Astrocyte (in vitro differentiated cells and primary cell): ENCODE measurements around the gene RAD51B.
"Not testable (repeated sequence)": the region's sequence is repeated elsewhere in the genome, so short reads cannot be mapped to it uniquely, and the experiment has no call there.

Source experiments
- EZH2 ChIP-seq: IDR thresholded peaks from 2 replicates; pipeline ENCODE4 v1.6.1; 2012; ENCODE audit warnings: mild to moderate bottlenecking, low read length, inconsistent platforms; ENCODE audit not compliant: insufficient read depth
- TF ChIP-seq, protein P1 (sequence below): IDR thresholded peaks from 2 replicates; pipeline ENCODE4 v1.5.1; 2011; ENCODE audit warnings: low read depth, mild to moderate bottlenecking, inconsistent platforms, low read length, moderate library complexity; ENCODE audit not compliant: insufficient read depth

DNA sequence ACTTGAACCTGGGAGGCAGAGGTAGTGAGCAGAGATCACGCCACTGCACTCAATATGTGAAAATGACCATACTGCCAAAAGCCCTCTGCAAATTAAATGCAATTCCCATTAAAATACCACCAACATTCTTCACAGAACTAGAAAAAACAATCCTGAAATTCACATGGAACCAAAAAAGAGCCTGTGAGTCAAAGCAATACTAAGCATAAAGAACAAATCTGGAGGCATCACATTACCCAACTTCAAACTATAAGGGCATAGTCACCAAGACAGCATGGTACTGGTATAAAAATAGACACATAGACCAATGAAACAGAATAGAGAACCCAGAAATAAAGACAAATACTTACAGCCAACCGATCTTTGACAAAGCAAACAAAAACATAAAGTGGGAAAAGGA lies 401.5 kb downstream of the RAD51B start:
- TF ChIP-seq, protein P1, sequence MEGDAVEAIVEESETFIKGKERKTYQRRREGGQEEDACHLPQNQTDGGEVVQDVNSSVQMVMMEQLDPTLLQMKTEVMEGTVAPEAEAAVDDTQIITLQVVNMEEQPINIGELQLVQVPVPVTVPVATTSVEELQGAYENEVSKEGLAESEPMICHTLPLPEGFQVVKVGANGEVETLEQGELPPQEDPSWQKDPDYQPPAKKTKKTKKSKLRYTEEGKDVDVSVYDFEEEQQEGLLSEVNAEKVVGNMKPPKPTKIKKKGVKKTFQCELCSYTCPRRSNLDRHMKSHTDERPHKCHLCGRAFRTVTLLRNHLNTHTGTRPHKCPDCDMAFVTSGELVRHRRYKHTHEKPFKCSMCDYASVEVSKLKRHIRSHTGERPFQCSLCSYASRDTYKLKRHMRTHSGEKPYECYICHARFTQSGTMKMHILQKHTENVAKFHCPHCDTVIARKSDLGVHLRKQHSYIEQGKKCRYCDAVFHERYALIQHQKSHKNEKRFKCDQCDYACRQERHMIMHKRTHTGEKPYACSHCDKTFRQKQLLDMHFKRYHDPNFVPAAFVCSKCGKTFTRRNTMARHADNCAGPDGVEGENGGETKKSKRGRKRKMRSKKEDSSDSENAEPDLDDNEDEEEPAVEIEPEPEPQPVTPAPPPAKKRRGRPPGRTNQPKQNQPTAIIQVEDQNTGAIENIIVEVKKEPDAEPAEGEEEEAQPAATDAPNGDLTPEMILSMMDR = not testable (repeated sequence)
- not testable (repeated sequence) for TF ChIP-seq EZH2
